ENCODE measurements around the gene KCMF1. TPM values are rescaled to one million over a fixed set of nuclear protein-coding genes. Genes with fewer than 3 reads are reported as not detected.
A peak's percentile ranks its signal among the peaks of the same experiment; 100 is the strongest.

KCMF1 gene
- total and polyA plus RNA-seq, 9 donors, result 37.3 to 42.0 (median 39.1) TPM

DNA sequence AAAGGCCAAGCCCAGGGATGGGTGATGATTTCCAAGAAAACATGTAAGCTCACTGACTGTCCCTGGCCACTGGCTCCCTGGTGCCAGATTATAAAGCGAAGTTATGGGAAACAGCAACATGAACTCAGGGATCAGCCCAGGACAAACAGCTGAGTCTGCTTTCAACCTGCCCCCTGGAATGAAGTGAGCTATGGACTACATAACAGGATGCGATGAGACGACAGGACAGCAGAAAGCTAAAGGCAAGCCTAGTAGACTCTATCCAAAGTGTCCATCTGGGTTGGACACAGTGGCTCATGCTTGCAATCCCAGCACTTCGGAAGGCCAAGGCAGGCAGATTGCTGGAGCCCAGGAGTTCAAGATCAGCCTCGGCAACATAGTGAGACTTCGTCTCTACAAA, 16.6 kb upstream of the KCMF1 start:
- no peak overlapping the region for H3K4me3 ChIP-seq (ENCODE audit: low read length)
- H3K9me3 ChIP-seq (replicated peaks; ENCODE audit: control insufficient read depth, low read depth, low read length), result no peaks in the 10 kb centered on the region
- H3K27me3 ChIP-seq (ENCODE audit: control insufficient read depth, insufficient read depth, low read length), result no peaks in the 10 kb centered on the region
- H3K27ac ChIP-seq (ENCODE audit: low read length), result no peak overlapping the region
- WGBS (ENCODE audit: insufficient coverage), result 84% methylated on average over 6 of the region's 6 CpGs
- H3K36me3 ChIP-seq (ENCODE audit: control insufficient read depth, insufficient read depth, low read length), result no peaks in the 10 kb centered on the region
- peaks cover 8% of the 10 kb centered on the region for H3K4me1 ChIP-seq (ENCODE audit: control insufficient read depth, insufficient read depth, low read length)
- DNase-seq, result no peak

DNA sequence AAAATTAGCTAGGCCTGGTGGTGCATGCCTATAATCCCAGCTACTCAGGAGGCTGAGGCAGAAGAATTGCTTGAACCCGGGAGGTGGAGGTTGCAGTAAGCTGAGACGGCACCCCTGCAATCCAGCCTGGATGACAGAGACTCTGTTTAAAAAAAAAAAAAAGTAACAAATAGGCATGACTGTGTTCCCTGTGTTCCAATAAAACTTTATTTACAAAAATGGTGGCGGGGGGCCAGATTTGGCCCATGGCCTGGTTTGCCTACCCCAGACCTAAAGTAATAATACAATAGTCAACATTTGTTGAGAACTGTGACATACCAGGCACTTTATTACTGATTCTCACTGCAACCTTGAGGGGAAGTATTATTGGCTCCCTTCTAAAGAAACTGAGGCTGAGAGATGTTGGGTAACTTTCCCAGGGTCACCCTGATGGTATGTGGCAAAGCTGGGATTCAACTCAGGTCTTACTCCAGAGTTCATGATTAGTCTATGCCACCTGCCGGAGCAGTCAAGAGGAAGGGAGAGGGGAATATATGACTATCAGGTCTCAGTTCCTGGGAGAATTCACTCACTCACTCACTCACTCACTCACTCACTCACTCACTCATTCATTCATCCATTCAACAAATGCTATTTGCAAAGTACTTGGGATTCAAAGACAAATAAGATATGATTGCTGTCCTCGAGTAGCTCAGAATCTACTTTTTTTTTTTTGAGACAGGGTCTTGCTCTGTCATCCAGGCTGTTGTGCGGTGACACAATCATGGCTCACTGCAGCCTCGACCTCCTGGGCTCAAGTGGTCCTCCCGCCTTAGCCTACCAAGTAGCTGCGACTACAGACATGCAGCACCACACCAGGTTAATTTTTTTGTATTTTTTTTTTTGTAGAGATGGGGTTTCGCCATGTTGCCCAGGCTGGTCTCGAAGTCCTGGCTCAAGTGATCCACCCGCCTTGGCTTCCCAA, 14.3 kb upstream of the KCMF1 start:
- no peak for DNase-seq
- Histone ChIP-seq H3K36me3 (ENCODE audit: control insufficient read depth, insufficient read depth, low read length) (no peaks in the 10 kb centered on the region), H3K4me3 (ENCODE audit: low read length) (no peak overlapping the region), H3K9me3 (replicated peaks; ENCODE audit: control insufficient read depth, low read depth, low read length) (no peaks in the 10 kb centered on the region), H3K27ac (ENCODE audit: low read length) (no peak overlapping the region), H3K27me3 (ENCODE audit: control insufficient read depth, insufficient read depth, low read length) (no peaks in the 10 kb centered on the region), H3K4me1 (ENCODE audit: control insufficient read depth, insufficient read depth, low read length) (peaks cover 8% of the 10 kb centered on the region)
- 86% methylated on average over 5 of the region's 12 CpGs for WGBS (ENCODE audit: insufficient coverage)

DNA sequence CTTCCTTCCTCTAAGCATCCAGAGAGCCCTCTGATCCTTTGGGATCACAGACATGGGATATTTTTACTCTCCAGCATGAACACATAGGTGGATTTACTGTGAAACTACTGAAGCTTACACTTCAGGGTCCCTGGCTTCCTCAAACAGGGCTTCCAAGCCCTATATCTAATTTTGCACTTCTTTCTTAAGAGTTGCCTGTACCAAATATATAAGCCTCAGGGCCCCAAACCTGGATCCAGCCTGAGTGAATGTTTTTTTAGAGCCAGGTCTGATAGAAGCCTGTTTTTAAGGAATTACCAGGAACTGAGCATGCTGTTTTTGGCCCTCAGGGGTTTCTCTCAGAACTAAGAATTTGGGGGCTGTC, 13.2 kb upstream of the KCMF1 start:
- no peak overlapping the region for H3K4me3 ChIP-seq (ENCODE audit: low read length)
- H3K4me1 ChIP-seq (ENCODE audit: control insufficient read depth, insufficient read depth, low read length), result peaks cover 8% of the 10 kb centered on the region
- peaks cover 1% of the 10 kb centered on the region for H3K36me3 ChIP-seq (ENCODE audit: control insufficient read depth, insufficient read depth, low read length)
- H3K9me3 ChIP-seq (replicated peaks; ENCODE audit: control insufficient read depth, low read depth, low read length), result no peaks in the 10 kb centered on the region
- no peak for DNase-seq
- H3K27ac ChIP-seq (ENCODE audit: low read length), result peak overlapping the region; percentile 6
- no peaks in the 10 kb centered on the region for H3K27me3 ChIP-seq (ENCODE audit: control insufficient read depth, insufficient read depth, low read length)

DNA sequence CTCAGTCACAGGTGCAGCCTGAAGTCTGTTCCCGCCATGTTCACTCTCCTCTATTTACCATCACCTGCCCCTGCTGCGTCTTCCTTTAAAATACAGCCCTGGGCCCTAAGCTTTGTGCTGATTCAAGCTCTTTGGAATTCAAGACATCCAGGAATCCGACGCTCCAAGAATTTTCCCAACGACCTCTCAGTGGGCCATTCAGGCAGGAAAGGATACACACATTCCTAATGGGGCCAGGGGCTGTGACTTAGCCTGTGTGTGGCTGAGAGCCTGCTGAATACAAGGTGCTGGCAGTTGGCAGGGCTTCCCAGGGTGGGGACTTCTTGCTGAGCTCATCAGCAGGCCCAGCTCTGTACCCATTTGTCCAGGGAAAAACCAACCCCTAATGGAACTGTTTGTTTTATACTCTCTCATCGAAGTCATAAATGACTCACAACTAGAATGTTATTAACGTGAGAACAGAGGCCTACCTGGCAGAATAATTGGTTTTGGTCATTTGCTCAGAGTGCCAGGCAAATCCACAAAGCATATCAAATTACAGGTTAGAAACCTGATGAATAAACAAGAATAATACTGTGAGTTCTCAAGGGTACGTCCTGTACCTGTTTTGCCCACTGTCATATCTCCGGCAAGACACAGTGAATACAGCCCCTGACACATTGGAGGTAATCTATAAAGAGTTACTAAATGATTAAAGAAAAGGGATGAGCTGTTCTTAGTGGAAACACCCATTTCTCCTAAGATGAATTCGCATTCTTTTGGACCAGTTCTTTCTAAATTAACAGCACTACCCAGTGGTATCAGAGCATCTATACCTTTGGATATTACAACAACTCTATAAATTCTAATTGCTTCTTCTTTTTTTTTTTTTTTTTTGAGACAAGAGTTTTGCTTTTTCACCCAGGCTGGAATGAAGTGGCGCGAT, 12.6 kb upstream of the KCMF1 start:
- Histone ChIP-seq H3K36me3 (ENCODE audit: control insufficient read depth, insufficient read depth, low read length) (peaks cover 3% of the 10 kb centered on the region), H3K9me3 (replicated peaks; ENCODE audit: control insufficient read depth, low read depth, low read length) (no peaks in the 10 kb centered on the region), H3K27me3 (ENCODE audit: control insufficient read depth, insufficient read depth, low read length) (no peaks in the 10 kb centered on the region), H3K27ac (ENCODE audit: low read length) (peak overlapping the region; percentile 6), H3K4me3 (ENCODE audit: low read length) (no peak overlapping the region), H3K4me1 (ENCODE audit: control insufficient read depth, insufficient read depth, low read length) (peaks cover 8% of the 10 kb centered on the region)
- peak; percentile 68 for DNase-seq
- 16% methylated on average over 5 of the region's 12 CpGs for WGBS (ENCODE audit: insufficient coverage)

DNA sequence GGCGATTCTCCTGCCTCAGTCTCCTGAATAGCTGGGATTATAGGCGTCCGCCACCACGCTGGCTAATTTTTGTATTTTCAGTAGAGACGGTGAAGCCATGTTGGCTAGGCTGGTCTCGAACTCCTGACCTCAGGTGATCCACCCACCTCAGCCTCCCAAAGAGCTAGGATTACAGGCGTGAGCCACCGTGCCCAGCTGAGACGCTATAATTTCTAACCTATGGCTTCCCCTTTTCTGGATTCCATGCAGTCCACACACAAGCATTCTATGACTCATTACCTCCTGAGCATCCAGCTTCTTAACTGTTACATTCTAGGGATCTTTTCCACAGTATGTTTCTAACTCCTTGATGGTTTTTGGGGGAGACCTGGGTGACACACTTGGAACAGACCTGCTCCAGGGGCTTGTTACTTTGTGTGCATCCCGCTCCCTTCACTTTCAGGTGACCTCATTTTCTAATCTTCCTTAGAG, 11.8 kb upstream of the KCMF1 start:
- H3K27ac ChIP-seq (ENCODE audit: low read length), result no peak overlapping the region
- H3K4me1 ChIP-seq (ENCODE audit: control insufficient read depth, insufficient read depth, low read length), result peaks cover 8% of the 10 kb centered on the region
- peaks cover 3% of the 10 kb centered on the region for H3K36me3 ChIP-seq (ENCODE audit: control insufficient read depth, insufficient read depth, low read length)
- no peak overlapping the region for H3K4me3 ChIP-seq (ENCODE audit: low read length)
- DNase-seq, result no peak
- H3K9me3 ChIP-seq (replicated peaks; ENCODE audit: control insufficient read depth, low read depth, low read length), result no peaks in the 10 kb centered on the region
- 65% methylated on average over 8 of the region's 10 CpGs for WGBS (ENCODE audit: insufficient coverage)
- no peaks in the 10 kb centered on the region for H3K27me3 ChIP-seq (ENCODE audit: control insufficient read depth, insufficient read depth, low read length)

DNA sequence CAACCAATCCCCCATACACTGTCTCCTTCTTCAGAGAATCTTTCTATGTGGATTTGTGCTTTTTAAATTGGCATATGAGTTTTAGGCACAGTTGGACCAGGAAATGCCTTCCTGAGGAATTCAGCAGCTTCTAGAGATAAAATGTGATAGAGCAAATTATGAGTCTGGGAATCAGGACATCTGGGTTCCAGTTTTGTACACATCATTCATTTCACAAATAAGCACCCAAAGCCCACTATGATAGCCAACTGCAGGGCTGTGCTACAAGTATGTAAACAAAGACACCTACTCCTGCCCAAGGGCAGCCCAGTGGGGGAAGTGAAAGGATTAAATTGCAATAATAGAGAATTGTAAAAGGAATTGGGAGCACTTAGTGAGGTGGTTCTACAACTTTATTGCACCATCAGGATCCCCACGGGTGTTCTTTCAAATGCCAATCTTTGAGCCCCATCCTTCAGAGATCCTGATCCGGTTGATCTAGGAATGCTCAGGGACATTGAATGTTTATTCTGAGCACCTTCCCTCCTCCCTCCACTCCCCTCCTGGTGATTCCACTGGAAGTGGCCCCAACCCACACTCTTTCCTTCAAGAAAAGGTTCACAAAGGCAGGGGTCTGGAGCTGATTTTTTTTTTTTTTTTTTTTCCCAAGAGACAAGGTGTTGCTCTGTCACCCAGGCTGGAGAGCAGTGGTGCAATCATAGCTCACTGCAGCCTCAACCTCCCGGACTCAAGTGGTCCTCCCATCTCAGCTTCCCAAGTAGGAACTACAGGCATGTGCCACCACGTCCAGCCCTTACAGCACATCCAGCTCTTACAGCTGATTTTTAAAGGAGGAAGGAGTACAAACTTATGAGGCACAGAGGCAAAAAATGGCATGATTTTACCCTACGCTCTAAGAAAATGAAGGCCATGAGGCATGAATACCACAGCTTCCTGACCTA, 11.1 kb upstream of the KCMF1 start:
- Histone ChIP-seq H3K27me3 (ENCODE audit: control insufficient read depth, insufficient read depth, low read length) (no peaks in the 10 kb centered on the region), H3K4me3 (ENCODE audit: low read length) (no peak overlapping the region), H3K9me3 (replicated peaks; ENCODE audit: control insufficient read depth, low read depth, low read length) (no peaks in the 10 kb centered on the region), H3K36me3 (ENCODE audit: control insufficient read depth, insufficient read depth, low read length) (peaks cover 3% of the 10 kb centered on the region), H3K4me1 (ENCODE audit: control insufficient read depth, insufficient read depth, low read length) (peaks cover 8% of the 10 kb centered on the region), H3K27ac (ENCODE audit: low read length) (no peak overlapping the region)
- WGBS (ENCODE audit: insufficient coverage), result 38% methylated on average over 3 of the region's 5 CpGs
- no peak for DNase-seq

DNA sequence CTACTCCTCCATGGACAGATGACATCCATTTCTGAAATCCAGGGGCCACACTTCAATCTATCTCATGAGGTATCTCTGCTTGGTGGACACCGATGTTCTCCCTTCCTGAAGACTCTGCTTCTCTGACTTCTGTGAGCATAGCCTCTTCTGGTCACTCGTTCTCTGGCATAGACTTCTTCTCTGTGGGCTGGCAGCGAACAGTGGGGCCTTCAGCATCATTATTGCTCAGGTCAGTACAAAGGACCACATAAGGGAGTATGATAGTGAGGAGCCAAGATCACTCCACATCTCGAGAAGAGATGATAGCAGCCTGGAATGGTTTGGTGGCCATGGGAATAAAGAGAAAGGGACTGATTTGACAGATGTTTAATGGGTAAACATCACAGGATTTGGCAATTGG, 8.0 kb upstream of the KCMF1 start:
- Histone ChIP-seq H3K27me3 (ENCODE audit: control insufficient read depth, insufficient read depth, low read length) (no peaks in the 10 kb centered on the region), H3K9me3 (replicated peaks; ENCODE audit: control insufficient read depth, low read depth, low read length) (no peaks in the 10 kb centered on the region), H3K27ac (ENCODE audit: low read length) (no peak overlapping the region), H3K36me3 (ENCODE audit: control insufficient read depth, insufficient read depth, low read length) (peaks cover 15% of the 10 kb centered on the region), H3K4me3 (ENCODE audit: low read length) (no peak overlapping the region), H3K4me1 (ENCODE audit: control insufficient read depth, insufficient read depth, low read length) (peaks cover 4% of the 10 kb centered on the region)
- 96% methylated on average over 4 of the region's 4 CpGs for WGBS (ENCODE audit: insufficient coverage)
- no peak for DNase-seq

DNA sequence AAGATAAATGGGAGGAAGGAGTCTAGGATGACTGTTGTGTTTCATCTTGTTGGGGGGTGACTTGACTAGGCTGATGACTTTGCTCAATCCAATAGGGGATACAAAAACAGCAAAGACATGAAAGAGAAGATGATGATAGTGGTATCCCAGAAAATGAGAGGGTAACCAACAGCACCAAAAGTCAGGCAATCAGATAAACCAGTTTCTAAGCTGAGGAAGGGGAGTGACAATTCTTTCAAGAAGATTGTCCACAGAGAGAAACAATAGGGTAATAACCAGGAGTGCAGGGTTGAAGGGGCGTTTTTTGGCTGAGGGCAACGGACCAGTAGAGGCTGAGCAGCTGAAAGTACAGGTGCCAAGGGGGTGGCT, 7.7 kb upstream of the KCMF1 start:
- no peak overlapping the region for H3K4me3 ChIP-seq (ENCODE audit: low read length)
- 77% methylated on average over 2 of the region's 2 CpGs for WGBS (ENCODE audit: insufficient coverage)
- no peak overlapping the region for H3K27ac ChIP-seq (ENCODE audit: low read length)
- no peak for DNase-seq
- peaks cover 15% of the 10 kb centered on the region for H3K36me3 ChIP-seq (ENCODE audit: control insufficient read depth, insufficient read depth, low read length)
- H3K9me3 ChIP-seq (replicated peaks; ENCODE audit: control insufficient read depth, low read depth, low read length), result no peaks in the 10 kb centered on the region
- H3K27me3 ChIP-seq (ENCODE audit: control insufficient read depth, insufficient read depth, low read length), result no peaks in the 10 kb centered on the region
- peaks cover under 1% of the 10 kb centered on the region for H3K4me1 ChIP-seq (ENCODE audit: control insufficient read depth, insufficient read depth, low read length)

DNA sequence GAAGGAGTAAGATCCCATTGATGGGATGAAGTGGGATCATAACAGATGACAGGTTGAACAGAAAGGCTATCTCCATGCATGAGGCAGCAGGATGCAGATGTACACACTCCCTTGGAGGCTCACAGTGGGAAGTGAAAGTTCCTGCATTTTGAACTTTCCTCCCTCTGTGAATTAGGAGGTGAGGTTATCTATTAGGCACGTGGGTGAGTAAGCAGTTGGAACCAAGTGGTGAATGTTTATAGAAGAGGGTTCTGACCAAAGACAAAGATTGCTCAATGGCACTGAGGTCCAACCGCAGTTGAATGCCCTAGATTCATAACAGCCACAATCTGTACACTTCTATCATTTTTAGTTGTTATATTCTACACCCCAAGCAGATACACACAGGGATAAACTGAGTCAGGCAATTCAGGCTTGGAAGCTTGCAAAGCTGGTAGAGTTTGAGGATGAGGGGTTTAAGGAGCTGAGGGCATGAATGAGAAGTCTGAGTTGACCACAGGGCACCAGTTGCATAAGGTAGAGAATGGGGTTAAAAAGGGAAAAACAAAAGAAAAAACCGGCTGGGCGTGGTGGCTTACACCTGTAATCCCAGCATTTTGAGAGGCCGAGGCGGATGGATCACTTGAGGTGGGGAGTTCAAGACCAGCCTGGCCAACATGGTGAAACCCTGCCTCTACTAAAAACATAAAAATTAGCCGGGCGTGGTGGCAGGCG, 7.1 kb upstream of the KCMF1 start:
- H3K27me3 ChIP-seq (ENCODE audit: control insufficient read depth, insufficient read depth, low read length), result no peaks in the 10 kb centered on the region
- H3K27ac ChIP-seq (ENCODE audit: low read length), result no peak overlapping the region
- 90% methylated on average over 7 of the region's 9 CpGs for WGBS (ENCODE audit: insufficient coverage)
- DNase-seq, result no peak
- H3K4me3 ChIP-seq (ENCODE audit: low read length), result no peak overlapping the region
- H3K4me1 ChIP-seq (ENCODE audit: control insufficient read depth, insufficient read depth, low read length), result peaks cover 3% of the 10 kb centered on the region
- peaks cover 15% of the 10 kb centered on the region for H3K36me3 ChIP-seq (ENCODE audit: control insufficient read depth, insufficient read depth, low read length)
- H3K9me3 ChIP-seq (replicated peaks; ENCODE audit: control insufficient read depth, low read depth, low read length), result no peaks in the 10 kb centered on the region

Data from muscle of leg (tissue), 11 donors.